ENCODE data around the gene NHERF1. TPM values are rescaled to one million over a fixed set of nuclear protein-coding genes. Genes with fewer than 3 reads are reported as not detected.

Gene NHERF1
- total RNA-seq, 3 donors from 2014 or later, result 124 to 138 (median 137) TPM

- no peak for DNase-seq
- Mint-ChIP-seq H3K27me3 (ENCODE audit: low read depth) (no peaks in the 10 kb centered on the region), H3K36me3 (ENCODE audit: insufficient read depth) (no peaks in the 10 kb centered on the region), H3K9me3 (no peaks in the 10 kb centered on the region), H3K4me1 (ENCODE audit: low read depth) (peaks cover 17% of the 10 kb centered on the region), H3K4me3 (no peak overlapping the region)
- no peak for ATAC-seq
Observed at GRCh38 chr17:74728033-74728701, 20.3 kb upstream of the NHERF1 start.

- Mint-ChIP-seq H3K4me3 (no peak overlapping the region), H3K9me3 (no peaks in the 10 kb centered on the region), H3K4me1 (ENCODE audit: low read depth) (peaks cover 17% of the 10 kb centered on the region), H3K27me3 (ENCODE audit: low read depth) (no peaks in the 10 kb centered on the region), H3K36me3 (ENCODE audit: insufficient read depth) (no peaks in the 10 kb centered on the region)
- no peak for ATAC-seq
- DNase-seq, result no peak
Observed at GRCh38 chr17:74728702-74729075, 19.7 kb upstream of the NHERF1 start.

- DNase-seq, result no peak
- no peaks in the 10 kb centered on the region for H3K9me3 Mint-ChIP-seq
- no peaks in the 10 kb centered on the region for H3K36me3 Mint-ChIP-seq (ENCODE audit: insufficient read depth)
- H3K4me3 Mint-ChIP-seq, result no peak overlapping the region
- H3K27me3 Mint-ChIP-seq (ENCODE audit: low read depth), result no peaks in the 10 kb centered on the region
- H3K4me1 Mint-ChIP-seq (ENCODE audit: low read depth), result peaks cover 17% of the 10 kb centered on the region
- ATAC-seq, result no peak
Observed at GRCh38 chr17:74729368-74729767, 19.1 kb upstream of the NHERF1 start.

GRCh38 chr17:74729866-74730265, 18.6 kb upstream of the NHERF1 start:
- DNase-seq (no peak), ATAC-seq (no peak)
- Mint-ChIP-seq H3K4me1 (ENCODE audit: low read depth) (peaks cover 17% of the 10 kb centered on the region), H3K27me3 (ENCODE audit: low read depth) (no peaks in the 10 kb centered on the region), H3K4me3 (no peak overlapping the region), H3K9me3 (no peaks in the 10 kb centered on the region), H3K36me3 (ENCODE audit: insufficient read depth) (no peaks in the 10 kb centered on the region)

GRCh38 chr17:74730491-74731346, 17.7 kb upstream of the NHERF1 start:
- H3K36me3 Mint-ChIP-seq (ENCODE audit: insufficient read depth), result no peaks in the 10 kb centered on the region
- ATAC-seq, result peak; percentile 70 to 87

GRCh38 chr17:74731347-74731605, 17.2 kb upstream of the NHERF1 start:
- DNase-seq, result no peak
- no peaks in the 10 kb centered on the region for H3K9me3 Mint-ChIP-seq
- peaks cover 19% of the 10 kb centered on the region for H3K4me1 Mint-ChIP-seq (ENCODE audit: low read depth)
- no peaks in the 10 kb centered on the region for H3K36me3 Mint-ChIP-seq (ENCODE audit: insufficient read depth)
- no peak overlapping the region for H3K4me3 Mint-ChIP-seq
- no peaks in the 10 kb centered on the region for H3K27me3 Mint-ChIP-seq (ENCODE audit: low read depth)
- ATAC-seq, result no peak

More at GRCh38 chr17:74730491-74731346, 17.7 kb upstream of the NHERF1 start:
- Mint-ChIP-seq H3K27me3 (ENCODE audit: low read depth) (no peaks in the 10 kb centered on the region), H3K4me1 (ENCODE audit: low read depth) (peaks cover 17% of the 10 kb centered on the region), H3K9me3 (no peaks in the 10 kb centered on the region), H3K4me3 (no peak overlapping the region)
- DNase-seq, result peak; percentile 45

GRCh38 chr17:74732042-74732867, 16.2 kb upstream of the NHERF1 start:
- Mint-ChIP-seq H3K36me3 (ENCODE audit: insufficient read depth) (no peaks in the 10 kb centered on the region), H3K9me3 (no peaks in the 10 kb centered on the region), H3K4me1 (ENCODE audit: low read depth) (peaks cover 22% of the 10 kb centered on the region), H3K27me3 (ENCODE audit: low read depth) (no peaks in the 10 kb centered on the region), H3K4me3 (no peak overlapping the region)
- ATAC-seq (no peak), DNase-seq (no peak)

- Mint-ChIP-seq H3K9me3 (no peaks in the 10 kb centered on the region), H3K36me3 (ENCODE audit: insufficient read depth) (no peaks in the 10 kb centered on the region), H3K4me1 (ENCODE audit: low read depth) (peaks cover 33% of the 10 kb centered on the region), H3K27me3 (ENCODE audit: low read depth) (no peaks in the 10 kb centered on the region), H3K4me3 (no peak overlapping the region)
- DNase-seq (no peak), ATAC-seq (no peak)
Observed at GRCh38 chr17:74733365-74734122, 14.9 kb upstream of the NHERF1 start.

GRCh38 chr17:74734256-74734655, 14.2 kb upstream of the NHERF1 start:
- H3K4me3 Mint-ChIP-seq, result no peak overlapping the region
- ATAC-seq (no peak), DNase-seq (no peak)
- no peaks in the 10 kb centered on the region for H3K9me3 Mint-ChIP-seq
- H3K4me1 Mint-ChIP-seq (ENCODE audit: low read depth), result peaks cover 40% of the 10 kb centered on the region
- H3K27me3 Mint-ChIP-seq (ENCODE audit: low read depth), result no peaks in the 10 kb centered on the region
- no peaks in the 10 kb centered on the region for H3K36me3 Mint-ChIP-seq (ENCODE audit: insufficient read depth)

GRCh38 chr17:74736513-74737298, 11.7 kb upstream of the NHERF1 start, which contains the start of gene RAB37:
TSS of gene RAB37 (plus strand) at chr17:74737256. CDS start at chr17:74737273, 17 bp downstream.
- Mint-ChIP-seq H3K4me1 (ENCODE audit: low read depth) (peaks cover 47% of the 10 kb centered on the region), H3K4me3 (peak within 1 kb of the TSS; percentile 84), H3K36me3 (ENCODE audit: insufficient read depth) (no peaks in the 10 kb centered on the region), H3K27me3 (ENCODE audit: low read depth) (no peaks in the 10 kb centered on the region), H3K9me3 (no peaks in the 10 kb centered on the region)
- no peak for DNase-seq
- ATAC-seq, result peak; percentile 39 to 49

GRCh38 chr17:74737299-74738050, 11.0 kb upstream of the NHERF1 start:
- ATAC-seq (peak; percentile 23 to 29), DNase-seq (no peak)
- Mint-ChIP-seq H3K4me1 (ENCODE audit: low read depth) (peaks cover 55% of the 10 kb centered on the region), H3K36me3 (ENCODE audit: insufficient read depth) (no peaks in the 10 kb centered on the region), H3K9me3 (no peaks in the 10 kb centered on the region), H3K27me3 (ENCODE audit: low read depth) (no peaks in the 10 kb centered on the region), H3K4me3 (peak overlapping the region; percentile 84)

- Mint-ChIP-seq H3K4me1 (ENCODE audit: low read depth) (peaks cover 64% of the 10 kb centered on the region), H3K4me3 (peak overlapping the region; percentile 84), H3K9me3 (no peaks in the 10 kb centered on the region), H3K27me3 (ENCODE audit: low read depth) (no peaks in the 10 kb centered on the region), H3K36me3 (ENCODE audit: insufficient read depth) (no peaks in the 10 kb centered on the region)
- DNase-seq (peak; percentile 61), ATAC-seq (peak; percentile 76 to 79)
Observed at GRCh38 chr17:74738051-74738996, 10.1 kb upstream of the NHERF1 start.
